SK-N-SH (cell line): ENCODE data around the gene KRAS. TPM values are rescaled to one million over a fixed set of nuclear protein-coding genes. Genes with fewer than 3 reads are reported as not detected.

ENCODE experiments used
- CTCF ChIA-PET: fragments of 300-600, 350-600 bp; formaldehyde crosslinking; extraction: SDS; loops from one replicate; lab custom pipeline; 2021; lab: Yijun Ruan, JAX
- POLR2A ChIA-PET: fragments of 350-600 bp; sonication (Branson Sonifier 250); formaldehyde crosslinking; extraction: SDS; loops from one replicate; lab custom pipeline; 2020; ENCODE audit warnings: antibody characterized with exemption, inconsistent platforms; lab: Yijun Ruan, JAX
- DNase-seq: peaks from one replicate; pipeline ENCODE4 v3.0.0; 2012
- H2AFZ ChIP-seq: fragments of 200-600 bp; sonication (generic); 2 replicates; pipeline ENCODE4 v1.8.1; 2016; ENCODE audit warnings: antibody characterized with exemption, mild to moderate bottlenecking, low read depth
- H3F3A ChIP-seq: fragments of 200-600 bp; sonication (generic); replicated peaks from 2 replicates; pipeline ENCODE3; 2016; ENCODE audit warnings: antibody characterized with exemption, mild to moderate bottlenecking; ENCODE audit not compliant: insufficient read depth
- H3K27ac ChIP-seq, 2 experiments: fragments of 200-500 bp in 1 of 2; fragments of 200-600 bp in 1 of 2; sonication (Bioruptor generic) in 1 of 2; sonication (generic), shearing (Covaris generic) in 1 of 2; 2 replicates each; pipeline versions ENCODE4 v1.5.1 to v1.6.1; 2014 to 2016; ENCODE audit warnings: low read depth in 2 of 2, inconsistent platforms in 1 of 2, low read length in 1 of 2, mild to moderate bottlenecking in 1 of 2, mixed read lengths in 1 of 2
- H3K27me3 ChIP-seq: fragments of 200-600 bp; sonication (generic), shearing (Covaris generic); 2 replicates; pipeline ENCODE4 v1.6.1; 2016; ENCODE audit warnings: mixed run types; ENCODE audit not compliant: insufficient read depth
- H3K36me3 ChIP-seq, 2 experiments: fragments of 200-500 bp in 1 of 2; fragments of 200-600 bp in 1 of 2; sonication (Bioruptor generic) in 1 of 2; sonication (generic) in 1 of 2; replicated peaks in 1 of 2; 2 replicates each; pipeline versions ENCODE3 to v1.5.1; 2014 to 2016; ENCODE audit warnings: low read length in 1 of 2, mild to moderate bottlenecking in 1 of 2; ENCODE audit not compliant: insufficient read depth in 2 of 2, control insufficient read depth in 1 of 2
- H3K4me1 ChIP-seq, 2 experiments: fragments of 200-500 bp in 1 of 2; fragments of 200-600 bp in 1 of 2; sonication (Bioruptor generic) in 1 of 2; sonication (generic), shearing (Covaris generic) in 1 of 2; 2 replicates each; pipeline versions ENCODE4 v1.5.1 to v1.6.1; 2014 to 2016; ENCODE audit warnings: low read depth in 1 of 2, low read length in 1 of 2, mixed run types in 1 of 2; ENCODE audit not compliant: insufficient read depth in 2 of 2, control insufficient read depth in 1 of 2
- H3K4me2 ChIP-seq: fragments of 200-600 bp; sonication (generic), shearing (Covaris generic); 2 replicates; pipeline ENCODE4 v1.6.1; 2017; ENCODE audit warnings: mixed run types
- H3K4me3 ChIP-seq, 2 experiments: fragments of 200-500 bp in 1 of 2; fragments of 200-600 bp in 1 of 2; sonication (Bioruptor generic) in 1 of 2; sonication (generic), shearing (Covaris generic) in 1 of 2; 2 replicates each; pipeline versions ENCODE4 v1.5.1 to v1.8.1; 2014 to 2016; ENCODE audit warnings: low read depth in 2 of 2, inconsistent platforms in 1 of 2, low read length in 1 of 2, mild to moderate bottlenecking in 1 of 2, mixed read lengths in 1 of 2, moderate library complexity in 1 of 2
- H3K79me2 ChIP-seq: fragments of 200-600 bp; sonication (generic); 2 replicates; pipeline ENCODE4 v1.8.1; 2017; ENCODE audit warnings: mild to moderate bottlenecking; ENCODE audit not compliant: insufficient read depth
- H3K9ac ChIP-seq: fragments of 200-600 bp; sonication (generic); 2 replicates; pipeline ENCODE4 v1.6.1; 2017; ENCODE audit warnings: mixed run types
- H3K9me2 ChIP-seq: fragments of 200-600 bp; sonication (generic); 2 replicates; pipeline ENCODE4 v1.6.1; 2017; ENCODE audit warnings: mixed run types
- H3K9me3 ChIP-seq: fragments of 200-600 bp; sonication (generic); 2 replicates; pipeline ENCODE4 v1.6.1; 2017; ENCODE audit warnings: mixed run types, mild to moderate bottlenecking, moderate library complexity
- H4K20me1 ChIP-seq: fragments of 200-600 bp; sonication (generic); 2 replicates; pipeline ENCODE4 v1.6.1; 2017; ENCODE audit warnings: mild to moderate bottlenecking, mixed run types; ENCODE audit not compliant: insufficient read depth
- CHD2 ChIP-seq: fragments of 150-350 bp; IDR thresholded peaks from 2 replicates; pipeline ENCODE4 v1.6.1; 2018; ENCODE audit warnings: low read length; ENCODE audit not compliant: partially characterized antibody
- EP300 ChIP-seq, 2 experiments: IDR thresholded peaks; 2 replicates each; pipeline versions ENCODE4 v1.4.0 to v1.6.1; 2012; ENCODE audit warnings: borderline replicate concordance in 1 of 2, low read depth in 1 of 2, low read length in 1 of 2
- EZH2phosphoT487 ChIP-seq: fragments of 200-600 bp; sonication (generic); IDR thresholded peaks from 2 replicates; pipeline ENCODE4 v1.6.1; 2017; ENCODE audit warnings: low read depth, mixed run types, mild to moderate bottlenecking, antibody characterized with exemption, moderate library complexity, borderline replicate concordance
- FOSL2 ChIP-seq: IDR thresholded peaks from 2 replicates; pipeline ENCODE4 v1.4.0; 2012; ENCODE audit warnings: low read depth, mild to moderate bottlenecking, moderate library complexity, borderline replicate concordance
- FOXJ3 ChIP-seq: sonication (generic); formaldehyde crosslinking; IDR thresholded peaks from 2 replicates; pipeline ENCODE4 v1.5.1; 2020; ENCODE audit warnings: mild to moderate bottlenecking, missing genetic modification reagents
- FOXM1 ChIP-seq: IDR thresholded peaks from 2 replicates; pipeline ENCODE4 v1.4.0; 2012; ENCODE audit warnings: low read depth, mild to moderate bottlenecking
- GATA2 ChIP-seq: sonication (generic); formaldehyde crosslinking; IDR thresholded peaks from 2 replicates; pipeline ENCODE4 v1.5.0; 2020; ENCODE audit warnings: mild to moderate bottlenecking, missing genetic modification reagents
- MEF2A ChIP-seq: IDR thresholded peaks from 2 replicates; pipeline ENCODE4 v1.4.0; 2012; ENCODE audit warnings: low read depth, borderline replicate concordance
- MXI1 ChIP-seq: IDR thresholded peaks from 2 replicates; pipeline ENCODE4 v1.6.1; 2012; ENCODE audit warnings: mild to moderate bottlenecking, low read depth, low read length, improper control_type of control experiment
- NRF1 ChIP-seq: IDR thresholded peaks from 2 replicates; pipeline ENCODE4 v1.6.1; 2012; ENCODE audit warnings: low read depth, mild to moderate bottlenecking, low read length
- RAD21 ChIP-seq: IDR thresholded peaks from 2 replicates; pipeline ENCODE4 v1.6.1; 2012; ENCODE audit warnings: mild to moderate bottlenecking, low read length
- RCOR1 ChIP-seq: fragments of 150-350 bp; IDR thresholded peaks from 2 replicates; pipeline ENCODE4 v1.6.1; 2017; ENCODE audit warnings: antibody characterized with exemption, low read length
- RFX5 ChIP-seq: IDR thresholded peaks from 2 replicates; pipeline ENCODE4 v1.6.1; 2012; ENCODE audit warnings: mild to moderate bottlenecking, improper control_type of control experiment, low read length
- RXRA ChIP-seq: IDR thresholded peaks from 2 replicates; pipeline ENCODE4 v1.4.0; 2012; ENCODE audit warnings: low read depth, mild to moderate bottlenecking, borderline replicate concordance
- SIN3A ChIP-seq: IDR thresholded peaks from 2 replicates; pipeline ENCODE4 v1.6.1; 2012; ENCODE audit warnings: low read depth, mild to moderate bottlenecking, low read length, moderate library complexity, borderline replicate concordance
- SMC3 ChIP-seq: IDR thresholded peaks from 2 replicates; pipeline ENCODE4 v1.6.1; 2012; ENCODE audit warnings: low read depth, low read length, improper control_type of control experiment
- TAF1 ChIP-seq: IDR thresholded peaks from 2 replicates; pipeline ENCODE4 v1.6.1; 2012; ENCODE audit warnings: low read depth, mild to moderate bottlenecking, low read length, moderate library complexity, borderline replicate concordance
- TCF12 ChIP-seq: IDR thresholded peaks from 2 replicates; pipeline ENCODE4 v1.4.0; 2012
- YY1 ChIP-seq: IDR thresholded peaks from 2 replicates; pipeline ENCODE4 v1.4.0; 2012; ENCODE audit warnings: low read depth, mild to moderate bottlenecking
- WGBS: methylation state at CpG from one replicate; pipeline ENCODE4 v1.1.6; 2017; ENCODE audit warnings: low lambda C conversion rate; 5-methylcytosine and 5-hydroxymethylcytosine counted together
- polyA plus RNA-seq, 3 experiments: library from polyadenylated mRNA; depleted of rRNA; stranded (reverse); fragments of >200 nt; gene quantifications; 2 replicates each; pipeline ENCODE4 v1.2.3, GENCODE V29; 2012
- TF ChIP-seq, protein P1 (sequence below): fragments of 150-350 bp; IDR thresholded peaks from 2 replicates; pipeline ENCODE4 v1.6.1; 2016; ENCODE audit warnings: mild to moderate bottlenecking, low read depth, low read length
- TF ChIP-seq, protein P2 (sequence below): fragments of 200-600 bp; sonication (generic); IDR thresholded peaks from 2 replicates; pipeline ENCODE4 v1.6.1; 2017; ENCODE audit warnings: antibody characterized with exemption, mild to moderate bottlenecking, moderate library complexity
- TF ChIP-seq, protein P3 (sequence below): IDR thresholded peaks from 2 replicates; pipeline ENCODE4 v1.4.0; 2012; ENCODE audit warnings: low read depth
- TF ChIP-seq, protein P4 (sequence below): IDR thresholded peaks from 2 replicates; pipeline ENCODE4 v1.4.0; 2012; ENCODE audit warnings: low read depth, borderline replicate concordance
- TF ChIP-seq, protein P5 (sequence below): IDR thresholded peaks from 2 replicates; pipeline ENCODE4; 2012
- TF ChIP-seq, protein P6 (sequence below): IDR thresholded peaks from 2 replicates; pipeline ENCODE4 v1.6.1; 2012; ENCODE audit warnings: mild to moderate bottlenecking, low read depth, low read length, moderate library complexity

The KRAS gene
- polyA plus RNA-seq, 1 of the 3 experiments (the other 2 are of a cell fraction), result 8.0 TPM

DNA sequence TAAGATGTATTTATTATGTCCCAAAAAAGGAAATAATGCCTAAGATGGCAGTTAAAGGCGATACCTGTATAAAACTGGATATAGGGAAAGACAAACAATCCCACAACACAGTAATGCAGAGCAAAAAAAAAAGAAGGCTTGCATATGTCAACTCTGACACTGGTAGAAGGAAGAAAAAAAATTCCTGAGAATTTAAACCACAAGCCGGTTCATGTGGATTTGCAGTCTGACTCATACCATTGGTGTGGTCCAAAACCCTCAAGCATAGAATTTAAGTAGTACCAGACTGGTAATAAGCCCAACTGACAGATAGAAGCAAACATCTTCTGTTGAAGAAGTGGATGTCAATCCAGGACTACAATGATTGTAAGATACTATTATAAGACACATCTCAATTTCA, 62.9 kb downstream of the KRAS start:
- WGBS, result 49% methylated on average over 2 of the region's 2 CpGs
- Histone ChIP-seq H3K4me3 (no peak overlapping the region), H3K9me3 (no peaks in the 10 kb centered on the region), H3K4me2 (no peak overlapping the region), H3K79me2 (no peaks in the 10 kb centered on the region), H3K27ac (peak overlapping the region in 1 of 2 experiments; percentile 69; a peak in 3 of 4 replicates), H3K9me2 (no peaks in the 10 kb centered on the region), H3K9ac (no peak overlapping the region), H4K20me1 (no peaks in the 10 kb centered on the region), H2AFZ (no peak overlapping the region), H3K27me3 (no peaks in the 10 kb centered on the region), H3K4me1 (peaks cover 0 to 18% of the 10 kb centered on the region in 2 experiments; a peak in 3 of 4 replicates), H3K36me3 (no peaks in the 10 kb centered on the region), H3F3A (peaks cover 23% of the 10 kb centered on the region)
- DNase-seq, result no peak
- ChIA-PET CTCF (no interaction called here), POLR2A (no interaction called here)
- TF ChIP-seq MXI1 (no peak), MEF2A (no peak), TAF1 (no peak), TCF12 (peak; percentile 79), SIN3A (0 out of 2 replicates have a peak, but pooled peaks have one; percentile 24), RFX5 (no peak), RAD21 (no peak), FOXJ3 (CRISPR knock-in tag) (no peak), FOSL2 (peak; percentile 69; the same call in 1 of the 2 replicates), CHD2 (no peak), SMC3 (no peak), GATA2 (CRISPR knock-in tag) (no peak), EZH2phosphoT487 (no peak), EP300 (IDR thresholded peaks at IDR 0.05; ENCODE audit: borderline replicate concordance in 1 of 2, low read depth in 1 of 2, low read length in 1 of 2) (peak in 1 of 2 experiments; percentile 52; a peak in 1 of 4 replicates), FOXM1 (no peak), RXRA (no peak), RCOR1 (no peak), YY1 (no peak), NRF1 (no peak)
- TF ChIP-seq, protein P1, sequence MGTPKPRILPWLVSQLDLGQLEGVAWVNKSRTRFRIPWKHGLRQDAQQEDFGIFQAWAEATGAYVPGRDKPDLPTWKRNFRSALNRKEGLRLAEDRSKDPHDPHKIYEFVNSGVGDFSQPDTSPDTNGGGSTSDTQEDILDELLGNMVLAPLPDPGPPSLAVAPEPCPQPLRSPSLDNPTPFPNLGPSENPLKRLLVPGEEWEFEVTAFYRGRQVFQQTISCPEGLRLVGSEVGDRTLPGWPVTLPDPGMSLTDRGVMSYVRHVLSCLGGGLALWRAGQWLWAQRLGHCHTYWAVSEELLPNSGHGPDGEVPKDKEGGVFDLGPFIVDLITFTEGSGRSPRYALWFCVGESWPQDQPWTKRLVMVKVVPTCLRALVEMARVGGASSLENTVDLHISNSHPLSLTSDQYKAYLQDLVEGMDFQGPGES, result no peak
- TF ChIP-seq, protein P2, sequence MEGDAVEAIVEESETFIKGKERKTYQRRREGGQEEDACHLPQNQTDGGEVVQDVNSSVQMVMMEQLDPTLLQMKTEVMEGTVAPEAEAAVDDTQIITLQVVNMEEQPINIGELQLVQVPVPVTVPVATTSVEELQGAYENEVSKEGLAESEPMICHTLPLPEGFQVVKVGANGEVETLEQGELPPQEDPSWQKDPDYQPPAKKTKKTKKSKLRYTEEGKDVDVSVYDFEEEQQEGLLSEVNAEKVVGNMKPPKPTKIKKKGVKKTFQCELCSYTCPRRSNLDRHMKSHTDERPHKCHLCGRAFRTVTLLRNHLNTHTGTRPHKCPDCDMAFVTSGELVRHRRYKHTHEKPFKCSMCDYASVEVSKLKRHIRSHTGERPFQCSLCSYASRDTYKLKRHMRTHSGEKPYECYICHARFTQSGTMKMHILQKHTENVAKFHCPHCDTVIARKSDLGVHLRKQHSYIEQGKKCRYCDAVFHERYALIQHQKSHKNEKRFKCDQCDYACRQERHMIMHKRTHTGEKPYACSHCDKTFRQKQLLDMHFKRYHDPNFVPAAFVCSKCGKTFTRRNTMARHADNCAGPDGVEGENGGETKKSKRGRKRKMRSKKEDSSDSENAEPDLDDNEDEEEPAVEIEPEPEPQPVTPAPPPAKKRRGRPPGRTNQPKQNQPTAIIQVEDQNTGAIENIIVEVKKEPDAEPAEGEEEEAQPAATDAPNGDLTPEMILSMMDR, result no peak
- TF ChIP-seq, protein P3, sequence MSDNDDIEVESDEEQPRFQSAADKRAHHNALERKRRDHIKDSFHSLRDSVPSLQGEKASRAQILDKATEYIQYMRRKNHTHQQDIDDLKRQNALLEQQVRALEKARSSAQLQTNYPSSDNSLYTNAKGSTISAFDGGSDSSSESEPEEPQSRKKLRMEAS, result peak; percentile 22; the same call in 1 of the 2 replicates
- TF ChIP-seq, protein P4, sequence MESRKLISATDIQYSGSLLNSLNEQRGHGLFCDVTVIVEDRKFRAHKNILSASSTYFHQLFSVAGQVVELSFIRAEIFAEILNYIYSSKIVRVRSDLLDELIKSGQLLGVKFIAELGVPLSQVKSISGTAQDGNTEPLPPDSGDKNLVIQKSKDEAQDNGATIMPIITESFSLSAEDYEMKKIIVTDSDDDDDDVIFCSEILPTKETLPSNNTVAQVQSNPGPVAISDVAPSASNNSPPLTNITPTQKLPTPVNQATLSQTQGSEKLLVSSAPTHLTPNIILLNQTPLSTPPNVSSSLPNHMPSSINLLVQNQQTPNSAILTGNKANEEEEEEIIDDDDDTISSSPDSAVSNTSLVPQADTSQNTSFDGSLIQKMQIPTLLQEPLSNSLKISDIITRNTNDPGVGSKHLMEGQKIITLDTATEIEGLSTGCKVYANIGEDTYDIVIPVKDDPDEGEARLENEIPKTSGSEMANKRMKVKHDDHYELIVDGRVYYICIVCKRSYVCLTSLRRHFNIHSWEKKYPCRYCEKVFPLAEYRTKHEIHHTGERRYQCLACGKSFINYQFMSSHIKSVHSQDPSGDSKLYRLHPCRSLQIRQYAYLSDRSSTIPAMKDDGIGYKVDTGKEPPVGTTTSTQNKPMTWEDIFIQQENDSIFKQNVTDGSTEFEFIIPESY, result no peak
- TF ChIP-seq, protein P5, sequence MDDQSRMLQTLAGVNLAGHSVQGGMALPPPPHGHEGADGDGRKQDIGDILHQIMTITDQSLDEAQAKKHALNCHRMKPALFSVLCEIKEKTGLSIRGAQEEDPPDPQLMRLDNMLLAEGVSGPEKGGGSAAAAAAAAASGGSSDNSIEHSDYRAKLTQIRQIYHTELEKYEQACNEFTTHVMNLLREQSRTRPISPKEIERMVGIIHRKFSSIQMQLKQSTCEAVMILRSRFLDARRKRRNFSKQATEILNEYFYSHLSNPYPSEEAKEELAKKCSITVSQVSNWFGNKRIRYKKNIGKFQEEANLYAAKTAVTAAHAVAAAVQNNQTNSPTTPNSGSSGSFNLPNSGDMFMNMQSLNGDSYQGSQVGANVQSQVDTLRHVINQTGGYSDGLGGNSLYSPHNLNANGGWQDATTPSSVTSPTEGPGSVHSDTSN, result peak; percentile 71
- TF ChIP-seq, protein P6, sequence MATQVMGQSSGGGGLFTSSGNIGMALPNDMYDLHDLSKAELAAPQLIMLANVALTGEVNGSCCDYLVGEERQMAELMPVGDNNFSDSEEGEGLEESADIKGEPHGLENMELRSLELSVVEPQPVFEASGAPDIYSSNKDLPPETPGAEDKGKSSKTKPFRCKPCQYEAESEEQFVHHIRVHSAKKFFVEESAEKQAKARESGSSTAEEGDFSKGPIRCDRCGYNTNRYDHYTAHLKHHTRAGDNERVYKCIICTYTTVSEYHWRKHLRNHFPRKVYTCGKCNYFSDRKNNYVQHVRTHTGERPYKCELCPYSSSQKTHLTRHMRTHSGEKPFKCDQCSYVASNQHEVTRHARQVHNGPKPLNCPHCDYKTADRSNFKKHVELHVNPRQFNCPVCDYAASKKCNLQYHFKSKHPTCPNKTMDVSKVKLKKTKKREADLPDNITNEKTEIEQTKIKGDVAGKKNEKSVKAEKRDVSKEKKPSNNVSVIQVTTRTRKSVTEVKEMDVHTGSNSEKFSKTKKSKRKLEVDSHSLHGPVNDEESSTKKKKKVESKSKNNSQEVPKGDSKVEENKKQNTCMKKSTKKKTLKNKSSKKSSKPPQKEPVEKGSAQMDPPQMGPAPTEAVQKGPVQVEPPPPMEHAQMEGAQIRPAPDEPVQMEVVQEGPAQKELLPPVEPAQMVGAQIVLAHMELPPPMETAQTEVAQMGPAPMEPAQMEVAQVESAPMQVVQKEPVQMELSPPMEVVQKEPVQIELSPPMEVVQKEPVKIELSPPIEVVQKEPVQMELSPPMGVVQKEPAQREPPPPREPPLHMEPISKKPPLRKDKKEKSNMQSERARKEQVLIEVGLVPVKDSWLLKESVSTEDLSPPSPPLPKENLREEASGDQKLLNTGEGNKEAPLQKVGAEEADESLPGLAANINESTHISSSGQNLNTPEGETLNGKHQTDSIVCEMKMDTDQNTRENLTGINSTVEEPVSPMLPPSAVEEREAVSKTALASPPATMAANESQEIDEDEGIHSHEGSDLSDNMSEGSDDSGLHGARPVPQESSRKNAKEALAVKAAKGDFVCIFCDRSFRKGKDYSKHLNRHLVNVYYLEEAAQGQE, result no peak
